Measurements from ENCODE around the gene PKHD1.
"Not testable (repeated sequence)": the region's sequence is repeated elsewhere in the genome, so short reads cannot be mapped to it uniquely, and the experiment has no call there.

The PKHD1 gene

DNA sequence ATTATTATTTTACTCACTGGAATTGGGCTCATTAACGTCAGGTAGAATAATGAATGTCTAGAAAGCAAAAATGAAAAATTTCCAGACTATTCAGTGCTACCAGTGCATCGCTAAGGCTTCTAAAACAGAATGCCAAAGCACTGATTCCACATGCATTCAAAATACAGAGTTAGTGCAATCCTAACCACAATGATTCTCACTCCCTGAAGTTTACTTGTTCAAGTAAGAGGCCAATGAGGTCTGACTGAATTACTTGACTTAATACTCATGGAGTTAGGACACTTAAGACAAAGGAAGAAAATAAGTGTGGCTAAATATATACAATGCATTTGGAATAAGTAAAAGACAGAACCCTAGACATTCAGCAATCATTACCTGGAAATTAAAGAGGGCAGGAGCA is 220.5 kb downstream of the PKHD1 start:
- DNase-seq (ENCODE audit: insufficient read length, low spot score) (no peak), FAIRE-seq (no peak)

DNA sequence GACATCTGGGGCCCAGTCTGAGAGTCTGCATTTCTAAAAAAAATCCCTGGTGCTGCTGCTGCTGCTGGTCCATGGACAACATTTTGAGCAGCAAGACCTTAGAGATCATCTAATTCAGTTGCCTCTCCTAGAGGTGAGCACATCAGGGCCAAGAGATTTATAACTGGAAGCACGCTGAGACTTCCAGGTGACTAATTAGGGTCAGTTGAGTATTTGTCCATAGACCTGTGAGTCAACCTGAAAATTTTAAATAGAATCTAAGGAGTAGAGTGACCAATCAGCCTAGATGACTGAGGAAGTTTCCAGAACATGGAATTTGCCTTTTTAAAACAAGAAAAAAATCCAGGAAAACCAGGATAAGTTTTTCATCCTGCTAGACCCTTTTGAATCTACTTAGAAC is 221.4 kb downstream of the PKHD1 start:
- DNase-seq (ENCODE audit: insufficient read length, low spot score), result no peak
- no peak for FAIRE-seq

DNA sequence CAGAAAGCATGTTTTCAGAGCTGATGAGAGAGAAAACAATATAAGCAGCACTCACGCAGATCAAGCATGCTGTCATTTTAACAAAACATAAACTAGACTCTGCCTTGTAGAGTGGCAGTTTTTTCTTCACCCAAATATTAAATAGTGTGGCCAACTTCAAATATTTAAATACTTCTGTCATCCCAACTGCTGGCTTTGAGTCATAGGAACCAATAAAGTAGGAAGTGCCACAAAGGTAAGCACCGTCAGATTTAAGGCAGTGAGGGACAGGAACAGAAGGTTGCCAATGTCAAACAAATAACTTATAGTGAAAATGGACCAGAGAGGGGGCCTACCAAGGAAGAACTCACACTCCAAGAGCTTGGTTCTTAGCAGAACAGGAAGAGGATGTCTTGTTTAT is 222.2 kb downstream of the PKHD1 start:
- DNase-seq (ENCODE audit: insufficient read length, low spot score) (no peak), FAIRE-seq (no peak)

GRCh38 chr6:51857134-51857533 is 230.3 kb downstream of the PKHD1 start:
- FAIRE-seq (no peak), DNase-seq (ENCODE audit: insufficient read length, low spot score) (no peak)

DNA sequence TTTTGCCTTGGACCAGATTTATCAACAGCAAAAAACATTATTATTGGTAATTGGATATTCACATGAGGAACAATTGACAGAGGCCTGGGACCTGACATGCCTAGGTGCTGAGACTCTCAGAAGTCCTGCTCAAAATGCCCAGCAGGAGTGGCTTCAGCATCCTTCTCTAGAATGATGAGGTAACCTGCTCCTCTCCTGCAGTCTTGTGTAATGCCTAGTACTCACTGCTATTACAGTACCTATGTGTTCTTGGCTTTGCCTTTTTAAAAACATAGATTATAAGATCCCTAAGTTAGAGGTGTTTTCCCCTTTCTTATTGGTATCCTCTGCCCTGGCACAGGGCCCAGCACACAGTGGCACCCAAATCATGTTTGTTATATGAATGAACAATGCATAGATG is 230.9 kb downstream of the PKHD1 start:
- FAIRE-seq, result no peak
- no peak for DNase-seq (ENCODE audit: insufficient read length, low spot score)

DNA sequence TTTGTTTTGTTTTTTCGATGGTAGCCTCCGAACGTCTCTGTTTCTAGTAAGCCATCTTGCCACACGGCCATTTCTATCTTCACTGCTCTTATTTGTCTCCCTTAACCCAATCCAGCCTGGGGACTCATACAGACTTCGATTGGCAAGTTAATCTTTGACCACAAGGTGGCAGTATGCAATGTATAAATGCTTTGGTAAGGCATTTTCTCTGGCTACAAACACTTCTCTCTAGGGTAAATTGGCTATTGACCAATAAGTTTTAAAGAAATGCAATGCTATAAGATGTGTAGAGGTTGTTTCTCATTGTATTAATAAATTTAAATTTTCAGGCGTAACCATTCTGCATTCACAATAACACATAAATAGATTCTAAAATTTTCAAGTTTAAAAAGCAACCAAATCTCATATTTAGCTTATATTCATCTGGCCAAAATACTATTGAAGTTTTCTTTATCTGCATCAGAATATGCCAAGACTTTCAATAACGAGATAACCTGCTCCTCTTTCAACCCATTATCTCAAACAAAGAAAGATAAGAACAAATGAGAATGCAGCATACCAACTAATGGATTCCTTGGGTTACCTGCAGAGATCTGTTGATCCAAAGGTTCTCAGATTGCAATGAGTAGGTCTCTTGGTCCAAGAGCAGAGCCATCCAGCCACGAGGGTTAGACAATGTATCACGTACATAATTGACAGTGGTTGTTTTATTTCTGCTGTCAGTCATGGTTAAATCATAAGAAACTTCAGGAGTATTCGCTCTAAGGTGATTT is 231.9 kb downstream of the PKHD1 start:
- FAIRE-seq (no peak), DNase-seq (ENCODE audit: insufficient read length, low spot score) (peak; percentile 14)

GRCh38 chr6:51854876-51855275 is 232.5 kb downstream of the PKHD1 start:
- no peak for DNase-seq (ENCODE audit: insufficient read length, low spot score)

GRCh38 chr6:51854347-51854746 is 233.1 kb downstream of the PKHD1 start:
- FAIRE-seq (no peak), DNase-seq (ENCODE audit: insufficient read length, low spot score) (no peak)

More at GRCh38 chr6:51854876-51855275, 232.5 kb downstream of the PKHD1 start:
- FAIRE-seq, result no peak

DNA sequence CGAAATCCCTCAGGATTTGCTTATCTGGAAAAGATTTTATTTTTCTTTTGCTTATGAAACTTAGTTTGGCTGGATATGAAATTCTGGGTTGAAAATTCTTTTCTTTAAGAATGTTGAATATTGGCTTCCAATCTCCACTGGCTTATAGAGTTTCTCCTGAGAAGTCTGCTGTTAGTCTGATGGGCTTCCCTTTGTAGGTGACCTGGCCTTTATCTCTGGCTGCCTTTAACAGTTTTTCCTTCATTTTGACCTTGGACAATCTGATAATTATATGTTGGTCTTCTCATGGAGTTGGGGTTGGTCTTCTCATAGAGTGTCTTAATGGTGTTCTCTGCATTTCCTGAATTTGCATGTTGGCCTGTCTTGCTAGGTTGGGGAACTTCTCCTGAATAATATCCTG is 234.3 kb downstream of the PKHD1 start:
- FAIRE-seq, result not testable (repeated sequence)

DNA sequence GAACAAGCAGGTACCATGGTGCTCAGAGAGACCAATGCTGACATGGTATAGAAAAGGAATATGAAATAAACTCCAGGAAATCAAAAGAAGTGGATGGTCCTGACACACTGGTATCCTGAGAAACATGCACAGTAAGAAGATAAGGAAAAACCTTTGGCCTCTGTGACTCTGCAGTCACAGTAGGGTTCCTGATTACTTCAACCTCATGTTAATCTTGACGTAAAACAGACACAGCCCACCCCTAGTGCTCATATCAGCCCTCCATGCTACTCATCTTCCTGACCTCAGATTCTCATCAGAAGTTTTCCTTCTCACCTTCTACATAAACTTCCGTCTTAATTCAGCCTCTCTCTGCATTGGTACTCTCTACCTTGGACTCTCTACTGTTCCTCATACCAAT is 240.9 kb downstream of the PKHD1 start:
- FAIRE-seq (no peak), DNase-seq (ENCODE audit: insufficient read length, low spot score) (no peak)

More for the DNA sequence above, 234.3 kb downstream of the PKHD1 start:
- DNase-seq (ENCODE audit: insufficient read length, low spot score), result not testable (repeated sequence)

DNA sequence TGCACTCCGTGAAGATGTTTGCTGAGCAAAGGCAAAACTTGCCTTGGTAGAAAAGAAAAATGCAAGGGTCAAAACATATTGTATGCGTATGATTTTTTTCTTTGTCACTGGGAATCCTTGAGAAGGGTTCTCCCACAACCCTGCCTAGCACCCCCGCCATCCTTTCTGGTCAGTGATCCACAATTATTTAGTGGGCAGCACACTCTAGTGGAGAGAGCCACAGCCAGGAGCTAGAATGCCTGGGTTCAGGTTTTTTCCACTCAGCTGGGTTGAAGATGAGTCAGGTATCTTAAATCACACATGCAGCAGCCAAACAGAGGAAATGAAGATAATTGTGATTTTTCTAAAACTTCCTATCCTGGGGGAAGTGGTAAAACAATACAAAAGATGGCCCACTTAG is 243.1 kb downstream of the PKHD1 start:
- DNase-seq (ENCODE audit: insufficient read length, low spot score), result no peak
- FAIRE-seq, result no peak

- FAIRE-seq (no peak), DNase-seq (ENCODE audit: insufficient read length, low spot score) (no peak)
Observed at GRCh38 chr6:51843456-51844056, 243.9 kb downstream of the PKHD1 start.

DNA sequence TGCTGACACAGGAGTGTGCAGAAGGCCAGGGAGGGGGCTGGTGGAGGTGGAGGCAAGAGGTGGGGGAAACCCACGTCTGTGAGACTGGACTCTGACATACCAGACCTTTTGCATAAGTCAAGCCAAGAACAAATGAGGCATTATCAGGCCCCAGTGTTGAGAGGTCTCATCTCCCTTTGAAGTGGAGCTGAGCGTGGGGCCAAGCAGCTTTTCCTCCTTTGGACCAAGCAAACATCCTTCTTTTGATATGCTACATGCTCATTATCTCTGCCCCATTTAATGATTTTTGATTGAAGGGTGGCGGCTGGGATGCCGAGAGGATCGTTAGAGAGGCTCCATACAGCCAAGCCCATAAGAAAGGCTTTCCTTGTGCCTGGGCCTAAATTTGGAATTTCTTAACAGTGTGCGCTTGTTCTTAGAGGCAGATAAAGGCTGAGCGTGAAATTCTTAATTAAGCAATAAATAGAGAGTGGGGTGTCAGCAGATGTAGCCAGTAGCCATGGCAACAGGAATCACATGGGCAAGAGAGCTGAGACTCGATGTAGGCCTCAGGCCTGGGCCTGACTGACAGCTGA is 244.5 kb downstream of the PKHD1 start:
- no peak for DNase-seq (ENCODE audit: insufficient read length, low spot score)
- FAIRE-seq, result no peak

DNA sequence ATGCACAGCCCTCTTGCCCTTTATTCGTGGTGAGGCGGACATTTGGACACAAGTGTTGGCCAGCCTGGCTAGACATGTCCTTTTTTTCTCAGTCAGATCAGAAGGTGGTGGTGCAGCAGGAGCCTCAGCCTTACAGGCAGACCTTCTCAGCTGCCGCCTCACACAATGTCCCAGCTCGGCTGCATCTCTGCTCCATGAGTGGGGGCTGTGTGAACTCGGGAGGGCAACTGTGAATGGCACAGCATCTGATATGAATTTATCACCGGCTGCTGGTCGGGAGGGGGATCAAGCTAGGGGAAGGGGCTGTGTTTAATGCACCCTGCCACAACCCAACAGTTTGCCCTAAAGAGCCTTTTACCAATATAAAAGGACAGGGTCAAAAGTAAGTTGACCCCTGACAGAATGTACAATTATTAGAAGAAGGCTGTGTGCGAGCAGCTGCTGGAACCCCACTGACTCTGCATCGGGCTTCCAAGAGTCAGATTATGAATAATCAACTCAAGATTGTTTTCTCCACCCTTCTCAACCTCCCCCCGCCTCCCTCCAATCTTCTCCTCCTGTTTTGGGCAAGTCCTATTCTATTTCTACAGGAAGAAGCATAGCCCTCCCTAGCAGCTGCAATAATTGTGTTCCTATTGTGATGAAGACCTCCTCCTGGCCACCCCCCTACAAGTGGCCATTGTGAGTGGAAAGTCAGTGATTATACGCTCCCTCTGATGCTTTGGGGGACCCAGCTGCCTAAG is 245.2 kb downstream of the PKHD1 start:
- FAIRE-seq (no peak), DNase-seq (ENCODE audit: insufficient read length, low spot score) (no peak)

GRCh38 chr6:51841626-51842025 is 245.8 kb downstream of the PKHD1 start:
- DNase-seq (ENCODE audit: insufficient read length, low spot score) (no peak), FAIRE-seq (no peak)

DNA sequence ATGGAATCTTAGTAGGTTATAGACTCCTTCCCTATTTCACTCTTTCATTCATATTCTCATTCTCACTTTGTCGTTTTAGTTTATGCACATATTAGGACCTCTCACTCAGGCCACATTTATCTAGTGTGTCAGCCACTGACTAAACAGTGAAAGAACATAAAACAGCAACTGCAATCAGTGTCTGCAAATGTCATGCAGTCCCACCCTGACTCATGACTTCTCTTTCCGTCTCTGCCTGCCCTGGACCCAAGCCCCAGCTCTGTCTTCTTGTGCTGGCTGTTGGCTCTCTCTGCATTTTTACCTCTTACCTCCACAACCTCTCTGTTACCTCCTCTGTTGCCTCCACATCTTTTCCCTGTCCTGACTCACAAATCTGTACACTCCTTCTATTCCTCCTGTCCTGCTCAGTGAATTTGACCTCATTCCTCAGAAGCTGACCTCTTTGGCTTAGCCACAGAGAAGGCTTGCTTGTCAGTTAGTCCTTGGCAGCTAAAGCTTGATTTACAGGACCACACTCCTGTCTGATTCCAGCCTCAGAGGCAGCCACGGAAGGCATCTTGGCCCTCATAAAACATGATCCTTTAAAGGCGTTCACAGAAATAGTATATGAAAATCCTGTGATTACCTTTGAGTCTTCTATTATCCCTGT is 247.6 kb downstream of the PKHD1 start:
- FAIRE-seq (no peak), DNase-seq (ENCODE audit: insufficient read length, low spot score) (no peak)

GRCh38 chr6:51830666-51831065 is 256.7 kb downstream of the PKHD1 start:
- DNase-seq (ENCODE audit: insufficient read length, low spot score), result no peak
- FAIRE-seq, result no peak

- DNase-seq (ENCODE audit: insufficient read length, low spot score) (no peak), FAIRE-seq (no peak)
Observed at GRCh38 chr6:51827580-51827979, 259.8 kb downstream of the PKHD1 start.

DNA sequence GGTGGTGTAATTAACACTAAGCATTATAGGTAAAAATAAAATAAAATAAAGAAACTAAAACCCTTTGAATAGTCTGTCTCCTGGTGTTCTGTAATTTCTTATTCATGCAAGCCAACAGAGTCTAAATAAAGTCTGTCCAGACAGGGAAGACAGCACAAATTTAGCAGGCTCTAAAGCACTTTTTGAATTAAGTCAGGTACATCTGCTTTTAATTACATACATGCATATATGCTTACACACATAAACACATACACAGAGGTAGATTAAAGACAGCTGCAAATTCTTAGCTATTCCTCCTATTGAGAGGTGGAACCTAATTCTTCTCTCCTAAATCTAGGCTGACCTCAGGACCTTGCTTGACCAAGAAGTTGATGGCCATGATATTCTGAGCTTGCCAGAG is 262.5 kb downstream of the PKHD1 start:
- FAIRE-seq (no peak), DNase-seq (ENCODE audit: insufficient read length, low spot score) (no peak)

DNA sequence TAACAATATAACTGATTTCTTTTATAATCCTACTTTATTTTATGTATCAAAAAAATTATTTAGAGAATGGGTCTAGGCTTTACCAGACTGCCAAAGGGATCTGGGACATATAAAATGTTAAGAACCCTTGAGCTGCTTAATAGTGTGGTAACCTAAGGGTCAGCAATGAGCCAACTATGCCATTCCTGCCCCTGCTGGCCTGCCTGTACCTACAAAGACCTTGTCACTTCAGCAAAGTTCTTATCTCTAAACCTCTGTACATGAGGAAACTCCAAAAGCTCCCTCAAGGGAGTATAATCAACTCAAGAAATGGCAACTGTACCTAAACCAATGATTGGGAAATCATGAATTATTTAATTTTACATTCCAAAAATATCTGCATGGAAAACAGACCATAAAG is 266.9 kb downstream of the PKHD1 start:
- FAIRE-seq, result no peak
- DNase-seq (ENCODE audit: insufficient read length, low spot score), result no peak

GRCh38 chr6:51818520-51819022 is 268.8 kb downstream of the PKHD1 start:
- no peak for FAIRE-seq
- DNase-seq (ENCODE audit: insufficient read length, low spot score), result no peak
